ENCODE results near the gene OGFOD1.

- TF ChIP-seq, protein P1, sequence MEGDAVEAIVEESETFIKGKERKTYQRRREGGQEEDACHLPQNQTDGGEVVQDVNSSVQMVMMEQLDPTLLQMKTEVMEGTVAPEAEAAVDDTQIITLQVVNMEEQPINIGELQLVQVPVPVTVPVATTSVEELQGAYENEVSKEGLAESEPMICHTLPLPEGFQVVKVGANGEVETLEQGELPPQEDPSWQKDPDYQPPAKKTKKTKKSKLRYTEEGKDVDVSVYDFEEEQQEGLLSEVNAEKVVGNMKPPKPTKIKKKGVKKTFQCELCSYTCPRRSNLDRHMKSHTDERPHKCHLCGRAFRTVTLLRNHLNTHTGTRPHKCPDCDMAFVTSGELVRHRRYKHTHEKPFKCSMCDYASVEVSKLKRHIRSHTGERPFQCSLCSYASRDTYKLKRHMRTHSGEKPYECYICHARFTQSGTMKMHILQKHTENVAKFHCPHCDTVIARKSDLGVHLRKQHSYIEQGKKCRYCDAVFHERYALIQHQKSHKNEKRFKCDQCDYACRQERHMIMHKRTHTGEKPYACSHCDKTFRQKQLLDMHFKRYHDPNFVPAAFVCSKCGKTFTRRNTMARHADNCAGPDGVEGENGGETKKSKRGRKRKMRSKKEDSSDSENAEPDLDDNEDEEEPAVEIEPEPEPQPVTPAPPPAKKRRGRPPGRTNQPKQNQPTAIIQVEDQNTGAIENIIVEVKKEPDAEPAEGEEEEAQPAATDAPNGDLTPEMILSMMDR (IDR thresholded peaks at IDR 0.05), result no peak
- TF ChIP-seq ZFX (IDR thresholded peaks at IDR 0.05; ENCODE audit: borderline replicate concordance), result no peak
Observed at GRCh38 chr16:56515665-56516064, 64.3 kb downstream of the OGFOD1 start.

Measured in 22Rv1 (cell line).